CD4-positive, alpha-beta T cell treated with Interleukin-2 at 100 ng/mL for 4 hours (primary cell): ENCODE measurements around the gene PRAMEF15.
"Not testable (repeated sequence)": the region's sequence is repeated elsewhere in the genome, so short reads cannot be mapped to it uniquely, and the experiment has no call there.

Experiments
- DNase-seq: peaks from one replicate; pipeline ENCODE4 v3.0.0-alpha.2; 2020; ENCODE audit warnings: low spot score

The PRAMEF15 gene

GRCh38 chr1:13315281-13315680 is at the start of gene PRAMEF15:
TSS of gene PRAMEF15 (plus strand) at chr1:13315581. CDS start at chr1:13318408, 2,827 bp downstream.
- DNase-seq = not testable (repeated sequence)

GRCh38 chr1:13277016-13277415 is 38.4 kb upstream of the PRAMEF15 start:
- DNase-seq = not testable (repeated sequence)

GRCh38 chr1:13279617-13280016 is 35.8 kb upstream of the PRAMEF15 start:
- DNase-seq = not testable (repeated sequence)

GRCh38 chr1:13285037-13285436 is 30.3 kb upstream of the PRAMEF15 start, which contains the start of gene PRAMEF8:
TSS of gene PRAMEF8 (minus strand) at chr1:13285137. CDS start at chr1:13284091, 1,046 bp downstream.
- not testable (repeated sequence) for DNase-seq

GRCh38 chr1:13289030-13289429 is 26.4 kb upstream of the PRAMEF15 start:
- DNase-seq = not testable (repeated sequence)

- DNase-seq = not testable (repeated sequence)
Observed at GRCh38 chr1:13297216-13297931, 18.0 kb upstream of the PRAMEF15 start.

- DNase-seq = not testable (repeated sequence)
Observed at GRCh38 chr1:13298699-13299098, 16.7 kb upstream of the PRAMEF15 start.

GRCh38 chr1:13302197-13302596 is 13.2 kb upstream of the PRAMEF15 start:
- DNase-seq = not testable (repeated sequence)

- DNase-seq = not testable (repeated sequence)
Observed at GRCh38 chr1:13303239-13303638, 12.1 kb upstream of the PRAMEF15 start, which contains the start of gene PRAMEF33. TSS of gene PRAMEF33 (plus strand) at chr1:13303539. CDS start at chr1:13305955, 2,416 bp downstream.

- DNase-seq = not testable (repeated sequence)
Observed at GRCh38 chr1:13342496-13342895, 27.1 kb downstream of the PRAMEF15 start.

GRCh38 chr1:13347034-13347433 is 31.7 kb downstream of the PRAMEF15 start, which contains the start of gene PRAMEF14:
TSS of gene PRAMEF14 (minus strand) at chr1:13347134. CDS start at chr1:13345314, 1,820 bp downstream.
- DNase-seq = not testable (repeated sequence)

GRCh38 chr1:13353476-13353875 is 38.1 kb downstream of the PRAMEF15 start:
- DNase-seq = not testable (repeated sequence)

GRCh38 chr1:13354475-13354874 is 39.1 kb downstream of the PRAMEF15 start:
- not testable (repeated sequence) for DNase-seq

- DNase-seq = peak; percentile 40
Observed at GRCh38 chr1:13356774-13357173, 41.4 kb downstream of the PRAMEF15 start.

GRCh38 chr1:13362364-13362763 is 47.0 kb downstream of the PRAMEF15 start:
- not testable (repeated sequence) for DNase-seq

- not testable (repeated sequence) for DNase-seq
Observed at GRCh38 chr1:13364928-13365327, 49.5 kb downstream of the PRAMEF15 start.

GRCh38 chr1:13366536-13366935 is 51.2 kb downstream of the PRAMEF15 start:
- DNase-seq = not testable (repeated sequence)

- DNase-seq = not testable (repeated sequence)
Observed at GRCh38 chr1:13368544-13368943, 53.2 kb downstream of the PRAMEF15 start.
